ENCODE results near the gene LRRC8E. TPM values are rescaled to one million over a fixed set of nuclear protein-coding genes. Genes with fewer than 3 reads are reported as not detected.

LRRC8E gene
- polyA plus RNA-seq, 1 experiment: 4.1 TPM

DNA sequence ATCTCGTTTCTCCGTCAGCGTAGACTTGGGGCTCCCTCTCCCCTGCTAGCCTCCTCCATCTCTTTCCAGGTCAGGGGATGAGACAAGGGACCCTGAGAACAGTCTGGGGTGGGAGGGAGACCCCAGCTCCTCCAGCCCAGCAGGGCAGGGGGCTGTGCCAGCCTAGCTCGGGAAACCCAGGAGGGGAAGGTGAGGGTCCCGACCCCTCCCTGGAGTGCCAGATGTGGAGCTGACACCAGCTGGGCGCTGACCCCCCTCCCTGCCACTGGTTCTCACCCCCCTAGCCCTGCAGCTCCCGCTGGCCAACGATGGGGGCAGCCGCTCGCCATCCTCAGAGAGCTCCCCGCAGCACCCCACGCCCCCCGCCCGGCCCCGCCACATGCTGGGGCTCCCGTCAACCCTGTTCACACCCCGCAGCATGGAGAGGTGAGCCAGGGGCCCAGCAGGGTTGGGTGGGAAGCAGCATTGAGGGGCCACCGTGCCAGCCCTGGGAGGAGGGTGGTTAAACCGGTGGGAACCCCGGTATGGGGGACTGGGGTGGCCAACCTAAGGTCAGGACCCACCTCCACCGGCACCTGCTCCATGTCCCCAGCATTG is 21.3 kb downstream of the LRRC8E start:
- CTCF ChIA-PET: interaction anchor here (1.8 kb wide), 1 partner anchor 8 kb away, joined by 5 read pairs; no protein-coding TSS in a partner anchor
- TF ChIP-seq, protein P1, sequence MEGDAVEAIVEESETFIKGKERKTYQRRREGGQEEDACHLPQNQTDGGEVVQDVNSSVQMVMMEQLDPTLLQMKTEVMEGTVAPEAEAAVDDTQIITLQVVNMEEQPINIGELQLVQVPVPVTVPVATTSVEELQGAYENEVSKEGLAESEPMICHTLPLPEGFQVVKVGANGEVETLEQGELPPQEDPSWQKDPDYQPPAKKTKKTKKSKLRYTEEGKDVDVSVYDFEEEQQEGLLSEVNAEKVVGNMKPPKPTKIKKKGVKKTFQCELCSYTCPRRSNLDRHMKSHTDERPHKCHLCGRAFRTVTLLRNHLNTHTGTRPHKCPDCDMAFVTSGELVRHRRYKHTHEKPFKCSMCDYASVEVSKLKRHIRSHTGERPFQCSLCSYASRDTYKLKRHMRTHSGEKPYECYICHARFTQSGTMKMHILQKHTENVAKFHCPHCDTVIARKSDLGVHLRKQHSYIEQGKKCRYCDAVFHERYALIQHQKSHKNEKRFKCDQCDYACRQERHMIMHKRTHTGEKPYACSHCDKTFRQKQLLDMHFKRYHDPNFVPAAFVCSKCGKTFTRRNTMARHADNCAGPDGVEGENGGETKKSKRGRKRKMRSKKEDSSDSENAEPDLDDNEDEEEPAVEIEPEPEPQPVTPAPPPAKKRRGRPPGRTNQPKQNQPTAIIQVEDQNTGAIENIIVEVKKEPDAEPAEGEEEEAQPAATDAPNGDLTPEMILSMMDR (IDR thresholded peaks at IDR 0.05; ENCODE audit: low read depth, low read length): no peak
- DNase-seq (ENCODE audit: low read depth, low spot score): no peak
- Histone ChIP-seq H3K27me3 (ENCODE audit: control insufficient read depth, insufficient read depth, low read length) (no peaks in the 10 kb centered on the region), H3K27ac (ENCODE audit: low read depth, low read length) (no peak overlapping the region), H3K4me3 (ENCODE audit: low read depth, low read length) (no peak overlapping the region), H3K9me3 (ENCODE audit: control insufficient read depth, insufficient read depth, low read length) (no peaks in the 10 kb centered on the region; the same call in 1 of the 2 replicates)
- POLR2A ChIA-PET: interaction anchor here (2.7 kb wide), 1 partner anchor 10 kb away, joined by 17 read pairs; the partner anchor contains the start of gene SNAPC2

DNA sequence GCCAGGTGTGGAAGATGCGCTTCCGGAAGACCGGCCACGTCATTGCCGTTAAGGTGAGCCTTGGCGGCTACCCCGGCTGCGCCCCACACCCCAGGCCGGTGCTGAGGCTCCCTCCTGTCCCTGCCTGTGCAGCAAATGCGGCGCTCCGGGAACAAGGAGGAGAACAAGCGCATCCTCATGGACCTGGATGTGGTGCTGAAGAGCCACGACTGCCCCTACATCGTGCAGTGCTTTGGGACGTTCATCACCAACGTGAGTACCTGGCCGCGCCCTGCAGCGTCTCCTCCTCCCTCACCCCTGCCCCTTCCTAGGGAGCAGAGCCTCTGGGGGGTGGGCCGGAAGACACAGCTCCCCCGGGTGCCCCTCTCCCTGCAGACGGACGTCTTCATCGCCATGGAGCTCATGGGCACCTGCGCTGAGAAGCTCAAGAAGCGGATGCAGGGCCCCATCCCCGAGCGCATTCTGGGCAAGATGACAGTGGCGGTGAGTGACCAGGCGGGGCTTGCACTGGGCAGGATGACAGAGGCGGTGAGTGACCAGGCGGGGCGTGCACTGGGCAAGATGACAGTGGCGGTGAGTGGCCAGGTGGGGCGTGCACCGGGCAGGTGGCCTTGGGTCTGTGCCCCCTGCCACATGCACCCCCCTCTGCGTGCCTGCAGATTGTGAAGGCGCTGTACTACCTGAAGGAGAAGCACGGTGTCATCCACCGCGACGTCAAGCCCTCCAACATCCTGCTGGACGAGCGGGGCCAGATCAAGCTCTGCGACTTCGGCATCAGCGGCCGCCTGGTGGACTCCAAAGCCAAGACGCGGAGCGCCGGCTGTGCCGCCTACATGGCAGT is 22.2 kb downstream of the LRRC8E start:
- Histone ChIP-seq H3K27me3 (ENCODE audit: control insufficient read depth, insufficient read depth, low read length) (peaks cover 1% of the 10 kb centered on the region), H3K9me3 (ENCODE audit: control insufficient read depth, insufficient read depth, low read length) (no peaks in the 10 kb centered on the region; the same call in 1 of the 2 replicates), H3K27ac (ENCODE audit: low read depth, low read length) (no peak overlapping the region), H3K4me3 (ENCODE audit: low read depth, low read length) (no peak overlapping the region)
- POLR2A ChIA-PET: no interaction called here
- CTCF ChIA-PET: no interaction called here
- no peak for DNase-seq (ENCODE audit: low read depth, low spot score)
- TF ChIP-seq, protein P1 (IDR thresholded peaks at IDR 0.05; ENCODE audit: low read depth, low read length): no peak

DNA sequence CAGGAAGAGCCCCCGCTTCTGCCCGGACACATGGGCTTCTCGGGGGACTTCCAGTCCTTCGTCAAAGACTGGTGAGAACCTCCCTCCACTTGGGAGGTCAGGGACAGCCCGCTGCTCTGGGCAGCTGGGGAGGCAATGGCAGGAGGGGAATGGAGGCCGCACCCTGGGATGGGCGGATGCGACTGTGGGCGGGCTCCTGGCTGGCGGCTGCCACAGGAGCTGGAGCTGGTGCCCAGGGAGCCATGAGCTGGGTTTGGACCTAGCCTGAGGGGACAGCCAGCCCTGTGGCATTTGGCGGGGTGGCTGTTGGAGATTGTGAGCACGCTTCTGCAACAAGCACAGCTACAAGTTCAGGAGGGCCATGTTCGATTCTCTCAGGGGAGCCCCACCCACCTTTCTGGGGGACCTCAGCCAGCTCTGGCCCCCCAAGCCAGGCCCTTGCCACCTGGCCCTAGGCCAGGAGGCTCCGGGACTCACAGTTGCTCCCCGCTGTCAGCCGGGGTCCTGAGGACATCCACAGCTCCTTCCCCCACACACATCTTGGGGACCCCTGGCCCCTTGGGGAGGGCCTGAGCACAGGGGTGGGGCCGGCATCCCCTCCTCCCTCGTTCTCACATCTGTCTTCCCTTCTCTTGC is 23.3 kb downstream of the LRRC8E start:
- H3K4me3 ChIP-seq (ENCODE audit: low read depth, low read length): no peak overlapping the region
- no peak for DNase-seq (ENCODE audit: low read depth, low spot score)
- CTCF ChIA-PET: interaction anchor here (1.3 kb wide), 1 partner anchor 9 kb away, joined by 4 read pairs; the partner anchor contains the start of gene SNAPC2
- no peaks in the 10 kb centered on the region; the same call in 1 of the 2 replicates for H3K9me3 ChIP-seq (ENCODE audit: control insufficient read depth, insufficient read depth, low read length)
- peaks cover 7% of the 10 kb centered on the region for H3K27me3 ChIP-seq (ENCODE audit: control insufficient read depth, insufficient read depth, low read length)
- POLR2A ChIA-PET: no interaction called here
- no peak overlapping the region for H3K27ac ChIP-seq (ENCODE audit: low read depth, low read length)
- TF ChIP-seq, protein P1 (IDR thresholded peaks at IDR 0.05; ENCODE audit: low read depth, low read length): no peak

DNA sequence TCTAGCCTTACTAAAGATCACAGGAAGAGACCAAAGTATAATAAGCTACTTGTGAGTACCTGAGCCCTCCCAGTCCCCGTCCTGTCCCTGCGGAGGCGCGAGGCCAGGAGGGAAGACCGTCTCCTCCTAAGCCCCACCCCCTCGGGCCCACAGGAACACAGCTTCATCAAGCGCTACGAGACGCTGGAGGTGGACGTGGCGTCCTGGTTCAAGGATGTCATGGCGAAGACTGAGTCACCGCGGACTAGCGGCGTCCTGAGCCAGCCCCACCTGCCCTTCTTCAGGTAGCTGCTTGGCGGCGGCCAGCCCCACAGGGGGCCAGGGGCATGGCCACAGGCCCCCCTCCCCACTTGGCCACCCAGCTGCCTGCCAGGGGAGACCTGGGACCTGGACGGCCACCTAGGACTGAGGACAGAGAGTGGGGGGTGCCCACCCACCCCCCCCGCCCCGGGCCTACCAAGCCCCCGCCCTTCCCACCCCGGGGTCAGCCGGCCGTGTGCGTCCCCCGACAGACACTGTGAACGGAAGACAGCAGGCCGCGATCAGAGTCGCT is 23.9 kb downstream of the LRRC8E start:
- H3K4me3 ChIP-seq (ENCODE audit: low read depth, low read length): no peak overlapping the region
- POLR2A ChIA-PET: no interaction called here
- CTCF ChIA-PET: interaction anchor here (1.3 kb wide), 1 partner anchor 8 kb away, joined by 4 read pairs; the partner anchor contains the start of gene SNAPC2
- no peak overlapping the region for H3K27ac ChIP-seq (ENCODE audit: low read depth, low read length)
- no peak for DNase-seq (ENCODE audit: low read depth, low spot score)
- H3K9me3 ChIP-seq (ENCODE audit: control insufficient read depth, insufficient read depth, low read length): no peaks in the 10 kb centered on the region; the same call in 1 of the 2 replicates
- H3K27me3 ChIP-seq (ENCODE audit: control insufficient read depth, insufficient read depth, low read length): peaks cover 7% of the 10 kb centered on the region
- TF ChIP-seq, protein P1 (IDR thresholded peaks at IDR 0.05; ENCODE audit: low read depth, low read length): no peak
